OCI-LY3 (cell line): ENCODE measurements around the gene GSAP.

Experiments used
- H2AFZ ChIP-seq: fragments of 200-600, 300-600 bp; shearing (Covaris generic); 2 replicates; pipeline ENCODE4 v1.6.0; 2014; ENCODE audit warnings: antibody characterized with exemption, low read depth, low read length
- H3K27ac ChIP-seq: fragments of 200-600, 300-600 bp; sonication (generic); 2 replicates; pipeline ENCODE4 v1.5.1; 2014; ENCODE audit warnings: mild to moderate bottlenecking, low read length, moderate library complexity, mixed read lengths
- H3K27me3 ChIP-seq: fragments of 200-600, 300-600 bp; sonication (generic); 2 replicates; pipeline ENCODE4 v1.6.1; 2014; ENCODE audit warnings: low read depth, low read length, mixed read lengths
- H3K36me3 ChIP-seq: fragments of 200-600, 300-600 bp; sonication (generic); replicated peaks from 2 replicates; pipeline ENCODE3; 2014; ENCODE audit warnings: low read depth, low read length, mixed read lengths
- H3K4me1 ChIP-seq: fragments of 300-600, 200-600 bp; sonication (generic); 2 replicates; pipeline ENCODE4 v1.6.1; 2014; ENCODE audit warnings: low read length, mixed read lengths
- H3K4me2 ChIP-seq: fragments of 200-600, 300-600 bp; sonication (generic); 2 replicates; pipeline ENCODE4 v1.6.1; 2014; ENCODE audit warnings: low read length, mixed read lengths
- H3K4me3 ChIP-seq: fragments of 300-600, 200-600 bp; sonication (generic); 2 replicates; pipeline ENCODE4 v1.5.1; 2014; ENCODE audit warnings: antibody characterized with exemption, mild to moderate bottlenecking, low read length, moderate library complexity
- H3K79me2 ChIP-seq: fragments of 300-600, 200-600 bp; shearing (Covaris generic); 2 replicates; pipeline ENCODE4 v1.6.1; 2014; ENCODE audit warnings: mild to moderate bottlenecking, low read length, mixed read lengths
- H3K9ac ChIP-seq: fragments of 300-600, 200-600 bp; shearing (Covaris generic); 2 replicates; pipeline ENCODE4 v1.6.0; 2014; ENCODE audit warnings: mild to moderate bottlenecking, low read length, moderate library complexity
- H3K9me3 ChIP-seq: fragments of 200-600, 300-600 bp; shearing (Covaris generic); 2 replicates; pipeline ENCODE4 v1.6.1; 2014; ENCODE audit warnings: low read length, mixed read lengths; ENCODE audit not compliant: insufficient read depth
- H4K20me1 ChIP-seq: fragments of 200-600, 300-600 bp; sonication (generic); 2 replicates; pipeline ENCODE4 v1.6.1; 2016; ENCODE audit warnings: low read length, mixed read lengths; ENCODE audit not compliant: insufficient read depth
- EZH2phosphoT487 ChIP-seq: fragments of 200-600 bp; shearing (Covaris generic); IDR thresholded peaks from 2 replicates; pipeline ENCODE4 v1.6.1; 2018; ENCODE audit warnings: antibody characterized with exemption, mixed run types, low read depth
- TF ChIP-seq, protein P1 (sequence below): fragments of 200-600, 300-600 bp; sonication (generic); IDR thresholded peaks from 2 replicates; pipeline ENCODE4 v1.5.1; 2014; ENCODE audit warnings: antibody characterized with exemption, low read length, low read depth

The GSAP gene

DNA sequence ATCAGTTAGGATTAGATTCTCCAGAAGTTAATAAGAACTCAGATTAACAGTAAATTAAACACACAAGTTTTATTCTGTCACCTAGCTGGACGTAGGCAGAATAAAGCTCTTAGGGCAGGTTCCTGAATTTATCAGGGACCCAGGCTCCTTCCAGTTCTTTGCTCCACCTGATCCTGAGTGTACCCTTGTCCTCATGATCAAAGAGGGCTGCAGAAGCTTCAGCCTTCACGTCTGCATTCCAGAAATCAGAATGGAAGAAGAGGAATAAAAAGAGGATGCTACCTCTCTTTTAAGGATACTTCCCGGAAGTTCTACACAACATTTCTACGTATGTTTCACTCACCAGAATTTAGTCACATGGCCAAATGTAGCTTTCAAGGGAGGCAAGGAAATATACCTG lies 1.7 kb upstream of the GSAP start:
- no peaks in the 10 kb centered on the region for H4K20me1 ChIP-seq
- no peak overlapping the region for H3K4me3 ChIP-seq
- H3K79me2 ChIP-seq, result no peaks in the 10 kb centered on the region
- no peaks in the 10 kb centered on the region for H3K36me3 ChIP-seq
- H3K4me2 ChIP-seq, result no peak overlapping the region
- H3K27me3 ChIP-seq, result peaks cover 19% of the 10 kb centered on the region
- H3K27ac ChIP-seq, result no peak overlapping the region
- H3K9me3 ChIP-seq, result no peaks in the 10 kb centered on the region
- H3K4me1 ChIP-seq, result peaks cover 37% of the 10 kb centered on the region
- no peak for TF ChIP-seq EZH2phosphoT487
- TF ChIP-seq, protein P1, sequence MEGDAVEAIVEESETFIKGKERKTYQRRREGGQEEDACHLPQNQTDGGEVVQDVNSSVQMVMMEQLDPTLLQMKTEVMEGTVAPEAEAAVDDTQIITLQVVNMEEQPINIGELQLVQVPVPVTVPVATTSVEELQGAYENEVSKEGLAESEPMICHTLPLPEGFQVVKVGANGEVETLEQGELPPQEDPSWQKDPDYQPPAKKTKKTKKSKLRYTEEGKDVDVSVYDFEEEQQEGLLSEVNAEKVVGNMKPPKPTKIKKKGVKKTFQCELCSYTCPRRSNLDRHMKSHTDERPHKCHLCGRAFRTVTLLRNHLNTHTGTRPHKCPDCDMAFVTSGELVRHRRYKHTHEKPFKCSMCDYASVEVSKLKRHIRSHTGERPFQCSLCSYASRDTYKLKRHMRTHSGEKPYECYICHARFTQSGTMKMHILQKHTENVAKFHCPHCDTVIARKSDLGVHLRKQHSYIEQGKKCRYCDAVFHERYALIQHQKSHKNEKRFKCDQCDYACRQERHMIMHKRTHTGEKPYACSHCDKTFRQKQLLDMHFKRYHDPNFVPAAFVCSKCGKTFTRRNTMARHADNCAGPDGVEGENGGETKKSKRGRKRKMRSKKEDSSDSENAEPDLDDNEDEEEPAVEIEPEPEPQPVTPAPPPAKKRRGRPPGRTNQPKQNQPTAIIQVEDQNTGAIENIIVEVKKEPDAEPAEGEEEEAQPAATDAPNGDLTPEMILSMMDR, result no peak
- H3K9ac ChIP-seq, result no peak overlapping the region
- H2AFZ ChIP-seq, result no peak overlapping the region

- Histone ChIP-seq H3K27me3 (peaks cover 19% of the 10 kb centered on the region), H3K36me3 (no peaks in the 10 kb centered on the region), H3K4me3 (peak overlapping the region; percentile 89), H3K4me1 (peaks cover 39% of the 10 kb centered on the region), H3K4me2 (peak overlapping the region; percentile 92), H3K9me3 (no peaks in the 10 kb centered on the region), H3K79me2 (no peaks in the 10 kb centered on the region), H3K9ac (peak overlapping the region; percentile 83), H3K27ac (peak overlapping the region; percentile 48), H4K20me1 (no peaks in the 10 kb centered on the region), H2AFZ (peak overlapping the region; percentile 92)
- no peak for TF ChIP-seq EZH2phosphoT487
- TF ChIP-seq, protein P1, result peak; percentile 19; the same call in 1 of the 2 replicates
These were observed 647 bp upstream of the GSAP start for GRCh38 chr7:77416621-77417371.

GRCh38 chr7:77415476-77415822 lies 700 bp downstream of the GSAP start:
- Histone ChIP-seq H3K4me3 (peak overlapping the region; percentile 89), H3K4me1 (peaks cover 34% of the 10 kb centered on the region), H4K20me1 (no peaks in the 10 kb centered on the region), H3K27me3 (peaks cover 19% of the 10 kb centered on the region), H3K9me3 (no peaks in the 10 kb centered on the region), H3K4me2 (peak overlapping the region; percentile 92), H3K36me3 (no peaks in the 10 kb centered on the region), H3K9ac (peak overlapping the region; percentile 83), H2AFZ (peak overlapping the region; percentile 92), H3K27ac (peak overlapping the region; percentile 48), H3K79me2 (no peaks in the 10 kb centered on the region)
- TF ChIP-seq, protein P1, result no peak
- TF ChIP-seq EZH2phosphoT487, result no peak

- H3K9ac ChIP-seq, result no peak overlapping the region
- no peak overlapping the region for H3K27ac ChIP-seq
- H3K9me3 ChIP-seq, result no peaks in the 10 kb centered on the region
- H3K4me3 ChIP-seq, result no peak overlapping the region
- no peaks in the 10 kb centered on the region for H4K20me1 ChIP-seq
- no peaks in the 10 kb centered on the region for H3K36me3 ChIP-seq
- TF ChIP-seq EZH2phosphoT487, result no peak
- TF ChIP-seq, protein P1, result no peak
- peaks cover 19% of the 10 kb centered on the region for H3K27me3 ChIP-seq
- H3K4me1 ChIP-seq, result peaks cover 40% of the 10 kb centered on the region
- no peaks in the 10 kb centered on the region for H3K79me2 ChIP-seq
- H3K4me2 ChIP-seq, result peak overlapping the region; percentile 92
- H2AFZ ChIP-seq, result no peak overlapping the region
These were observed 2.2 kb downstream of the GSAP start for GRCh38 chr7:77413861-77414424.
